Heart left ventricle (tissue), 13 donors: ENCODE measurements around the gene PPP4R2.

ENCODE experiments used
- POLR2A ChIP-seq, 2 donors: fragments of 450-650 bp; IDR thresholded peaks; one replicate each; pipeline ENCODE4 v1.6.1; 2017; ENCODE audit warnings: antibody characterized with exemption in 2 of 2, mild to moderate bottlenecking in 2 of 2, moderate library complexity in 2 of 2
- TF ChIP-seq, protein P1 (sequence below), 12 donors: fragments of 200-600 bp; sonication (generic) in 4 of 12; IDR thresholded peaks; one replicate each; pipeline versions ENCODE4 v1.5.0 to v1.8.0; 2018 to 2022; ENCODE audit warnings: antibody characterized with exemption in 12 of 12, mild to moderate bottlenecking in 5 of 12
- donor health status: ischemic (EF 13 %, LVEDD 7.1; RV severe dilation, severe dysfunction).
- donor health status: DM: no; HTN: yes; CAD: no.
- donor health status: DM: no; HTN: no; CAD: no.
- donor health status: ischemic (EF 25% LVEDD 6.9; RV normal size, moderate dysfunction).
- donor health status: ischemic (EF 25% LVEDD 5.7; RV mildly dilated, moderate dysfunction).
- donor health status: ischemic (EF 35%, LVEDD 5.7; RV mildly dilated, moderate dysfunction).
- donor health status: nonischemic (EF 11% LVEDD 7.7; RV severe dilation, severe dysfunction).
- donor health status: DM: yes; HTN: yes; CAD: no.
- donor health status: PGD.
- donor health status: ischemic (EF 29% LVEDD 5.4; RV normal size, mild dysfunction).
- donor health status: nonischemic (EF 23%, LVEDD 6.1; RV moderate dilation, normal function).

GRCh38 chr3:73009008-73009407 lies 12.4 kb downstream of the PPP4R2 start:
- TF ChIP-seq, protein P1, sequence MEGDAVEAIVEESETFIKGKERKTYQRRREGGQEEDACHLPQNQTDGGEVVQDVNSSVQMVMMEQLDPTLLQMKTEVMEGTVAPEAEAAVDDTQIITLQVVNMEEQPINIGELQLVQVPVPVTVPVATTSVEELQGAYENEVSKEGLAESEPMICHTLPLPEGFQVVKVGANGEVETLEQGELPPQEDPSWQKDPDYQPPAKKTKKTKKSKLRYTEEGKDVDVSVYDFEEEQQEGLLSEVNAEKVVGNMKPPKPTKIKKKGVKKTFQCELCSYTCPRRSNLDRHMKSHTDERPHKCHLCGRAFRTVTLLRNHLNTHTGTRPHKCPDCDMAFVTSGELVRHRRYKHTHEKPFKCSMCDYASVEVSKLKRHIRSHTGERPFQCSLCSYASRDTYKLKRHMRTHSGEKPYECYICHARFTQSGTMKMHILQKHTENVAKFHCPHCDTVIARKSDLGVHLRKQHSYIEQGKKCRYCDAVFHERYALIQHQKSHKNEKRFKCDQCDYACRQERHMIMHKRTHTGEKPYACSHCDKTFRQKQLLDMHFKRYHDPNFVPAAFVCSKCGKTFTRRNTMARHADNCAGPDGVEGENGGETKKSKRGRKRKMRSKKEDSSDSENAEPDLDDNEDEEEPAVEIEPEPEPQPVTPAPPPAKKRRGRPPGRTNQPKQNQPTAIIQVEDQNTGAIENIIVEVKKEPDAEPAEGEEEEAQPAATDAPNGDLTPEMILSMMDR (IDR thresholded peaks at IDR 0.05) = no peak
- TF ChIP-seq POLR2A (IDR thresholded peaks at IDR 0.05) = no peak
